HG03460 (cell line): ENCODE data around the gene GAL3ST2.
"Not testable (repeated sequence)": the region's sequence is repeated elsewhere in the genome, so short reads cannot be mapped to it uniquely, and the experiment has no call there.

Experiments
- ATAC-seq: cut with Tn5 transposase; IDR thresholded peaks from one replicate; pipeline ENCODE4 v1.9.1; 2021; ENCODE audit not compliant: unreplicated experiment

The GAL3ST2 gene

DNA sequence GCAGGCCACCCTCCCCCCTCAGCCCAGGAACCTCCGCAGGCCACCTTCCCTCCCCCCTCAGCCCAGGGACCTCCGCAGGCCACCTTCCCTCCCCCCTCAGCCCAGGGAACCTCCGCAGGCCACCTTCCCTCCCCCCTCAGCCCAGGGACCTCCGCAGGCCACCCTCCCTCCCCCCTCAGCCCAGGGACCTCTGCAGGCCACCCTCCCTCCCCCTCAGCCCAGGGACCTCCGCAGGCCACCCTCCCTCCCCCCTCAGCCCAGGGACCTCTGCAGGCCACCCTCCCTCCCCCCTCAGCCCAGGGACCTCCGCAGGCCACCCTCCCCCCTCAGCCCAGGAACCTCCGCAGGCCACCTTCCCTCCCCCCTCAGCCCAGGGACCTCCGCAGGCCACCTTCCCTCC lies 29.6 kb downstream of the GAL3ST2 start:
- ATAC-seq = not testable (repeated sequence)

- no peak for ATAC-seq
These were observed 31.6 kb downstream of the GAL3ST2 start for GRCh38 chr2:241808051-241808720.

GRCh38 chr2:241808721-241809382 lies 32.2 kb downstream of the GAL3ST2 start, which contains the start of gene NEU4:
Gene NEU4, plus strand, starts transcription at chr2:241809193. Its CDS starts 5,292 bp downstream, at chr2:241814485.
- no peak for ATAC-seq

- ATAC-seq = no peak
These were observed 33.0 kb downstream of the GAL3ST2 start for GRCh38 chr2:241809383-241810306.

- no peak for ATAC-seq
These were observed 33.9 kb downstream of the GAL3ST2 start for GRCh38 chr2:241810307-241811200.

DNA sequence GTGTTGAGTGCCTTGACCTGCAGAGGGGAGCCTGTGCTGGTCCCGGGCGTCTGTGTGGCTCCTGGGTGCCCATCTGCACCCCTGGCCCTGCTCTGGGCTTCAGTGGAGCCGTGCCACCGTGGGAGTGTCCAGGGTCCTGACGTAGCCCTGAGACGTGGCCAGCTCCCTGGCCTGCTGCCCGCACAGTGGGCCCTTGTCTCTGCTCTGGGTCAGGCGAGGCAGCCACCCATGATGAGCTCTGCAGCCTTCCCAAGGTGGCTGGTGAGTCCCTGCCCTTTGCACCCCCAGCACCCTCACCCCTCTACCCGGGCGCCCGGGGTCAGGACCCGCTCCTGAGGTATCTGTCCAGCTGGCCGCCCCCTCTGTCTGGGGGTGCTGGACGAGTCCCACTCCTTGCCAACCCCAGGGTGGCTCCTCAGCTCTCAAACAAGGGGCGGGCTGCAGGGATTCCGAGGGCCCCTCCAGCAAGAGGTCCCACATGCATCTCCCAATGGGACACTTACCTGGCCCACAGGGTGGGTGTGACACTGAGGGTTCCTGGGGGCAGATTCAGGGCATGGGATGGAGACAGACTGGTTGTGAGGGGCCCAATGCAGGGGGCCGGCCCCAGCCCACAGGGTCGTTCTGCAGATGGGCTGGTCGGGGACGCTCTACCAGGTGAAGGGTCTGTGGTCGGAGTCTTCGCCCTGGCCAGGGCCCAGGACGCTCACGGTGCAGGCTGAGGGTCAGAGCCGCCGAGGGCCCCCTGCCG lies 34.8 kb downstream of the GAL3ST2 start:
- ATAC-seq = no peak

- ATAC-seq = no peak
These were observed 35.5 kb downstream of the GAL3ST2 start for GRCh38 chr2:241811952-241812729.

- no peak for ATAC-seq
These were observed 36.4 kb downstream of the GAL3ST2 start for GRCh38 chr2:241812730-241813643.

DNA sequence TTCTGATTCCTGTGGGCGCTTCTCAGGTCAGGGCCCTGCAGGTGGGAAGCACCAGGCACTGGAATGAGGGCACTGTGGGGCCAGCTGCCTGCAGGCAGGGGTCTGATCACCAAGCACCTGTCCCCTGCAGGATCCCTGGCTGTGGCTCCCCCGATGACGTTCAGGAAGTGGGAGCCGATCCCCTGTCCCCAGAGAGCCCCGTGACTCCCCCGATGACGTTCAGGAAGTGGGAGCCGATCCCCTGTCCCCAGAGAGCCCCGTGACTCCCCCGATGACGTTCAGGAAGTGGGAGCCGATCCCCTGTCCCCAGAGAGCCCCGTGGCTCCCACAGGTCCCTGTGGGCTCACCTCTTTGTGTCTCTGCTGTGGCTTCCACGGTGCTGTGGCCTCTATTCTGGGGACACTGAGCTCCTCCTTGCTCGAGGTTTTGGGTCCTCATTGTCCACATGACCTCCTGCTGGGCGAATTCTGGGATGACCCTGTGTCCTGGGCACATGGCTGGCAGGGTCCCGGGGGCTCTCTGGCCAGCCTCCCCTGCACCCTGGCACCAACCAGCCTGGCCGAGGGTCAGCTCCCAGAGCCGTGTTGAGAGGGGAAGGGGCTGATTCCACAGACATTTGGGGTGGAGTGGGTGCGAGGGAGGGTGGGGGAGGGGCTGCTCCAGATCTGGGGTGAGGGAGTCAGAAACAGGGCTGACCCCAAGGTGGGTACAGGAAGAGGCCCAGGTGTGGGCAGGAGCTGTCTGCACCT lies 37.2 kb downstream of the GAL3ST2 start:
- ATAC-seq = no peak

- ATAC-seq = no peak
These were observed 37.7 kb downstream of the GAL3ST2 start for GRCh38 chr2:241814393-241814642.

GRCh38 chr2:241814643-241815476 lies 38.2 kb downstream of the GAL3ST2 start:
- no peak for ATAC-seq

DNA sequence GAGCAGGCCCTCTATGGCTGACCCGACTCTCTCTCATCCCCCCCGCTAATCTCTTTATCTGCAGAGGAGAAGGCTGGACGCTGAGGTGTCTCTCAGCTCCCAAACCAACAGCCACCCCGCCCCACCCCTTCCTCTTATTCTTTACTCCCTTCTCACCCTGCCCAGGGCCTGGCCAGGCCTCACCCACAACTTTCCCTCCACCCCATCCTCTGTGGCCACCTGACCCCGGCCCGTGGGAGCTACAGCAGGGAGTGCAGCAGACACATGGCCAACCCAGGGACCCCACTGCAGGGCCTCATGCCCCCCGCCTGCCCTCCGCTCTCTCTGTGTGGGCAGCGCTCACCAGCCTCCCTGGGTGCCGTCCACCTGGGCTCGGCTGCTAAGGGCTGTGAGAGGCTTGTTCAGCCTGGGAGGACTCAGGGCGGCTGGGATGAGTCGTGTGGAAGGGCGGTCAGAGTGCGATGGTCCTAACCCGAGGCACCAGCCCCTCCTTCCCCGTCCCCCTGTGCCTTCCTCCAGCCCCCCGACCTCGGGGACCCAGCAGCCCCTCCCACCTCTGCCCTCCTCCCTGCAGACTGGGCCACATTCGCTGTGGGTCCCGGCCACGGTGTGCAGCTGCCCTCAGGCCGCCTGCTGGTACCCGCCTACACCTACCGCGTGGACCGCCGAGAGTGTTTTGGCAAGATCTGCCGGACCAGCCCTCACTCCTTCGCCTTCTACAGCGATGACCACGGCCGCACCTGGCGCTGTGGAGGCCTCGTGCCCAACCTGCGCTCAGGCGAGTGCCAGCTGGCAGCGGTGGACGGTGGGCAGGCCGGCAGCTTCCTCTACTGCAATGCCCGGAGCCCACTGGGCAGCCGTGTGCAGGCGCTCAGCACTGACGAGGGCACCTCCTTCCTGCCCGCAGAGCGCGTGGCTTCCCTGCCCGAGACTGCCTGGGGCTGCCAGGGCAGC lies 39.1 kb downstream of the GAL3ST2 start:
- ATAC-seq = no peak

DNA sequence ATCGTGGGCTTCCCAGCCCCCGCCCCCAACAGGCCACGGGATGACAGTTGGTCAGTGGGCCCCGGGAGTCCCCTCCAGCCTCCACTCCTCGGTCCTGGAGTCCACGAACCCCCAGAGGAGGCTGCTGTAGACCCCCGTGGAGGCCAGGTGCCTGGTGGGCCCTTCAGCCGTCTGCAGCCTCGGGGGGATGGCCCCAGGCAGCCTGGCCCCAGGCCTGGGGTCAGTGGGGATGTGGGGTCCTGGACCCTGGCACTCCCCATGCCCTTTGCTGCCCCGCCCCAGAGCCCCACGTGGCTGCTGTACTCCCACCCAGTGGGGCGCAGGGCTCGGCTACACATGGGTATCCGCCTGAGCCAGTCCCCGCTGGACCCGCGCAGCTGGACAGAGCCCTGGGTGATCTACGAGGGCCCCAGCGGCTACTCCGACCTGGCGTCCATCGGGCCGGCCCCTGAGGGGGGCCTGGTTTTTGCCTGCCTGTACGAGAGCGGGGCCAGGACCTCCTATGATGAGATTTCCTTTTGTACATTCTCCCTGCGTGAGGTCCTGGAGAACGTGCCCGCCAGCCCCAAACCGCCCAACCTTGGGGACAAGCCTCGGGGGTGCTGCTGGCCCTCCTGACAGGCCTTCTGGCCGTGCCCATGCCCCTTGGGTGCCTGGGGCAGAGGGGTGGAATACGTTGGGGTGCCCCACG lies 40.0 kb downstream of the GAL3ST2 start:
- ATAC-seq = no peak

DNA sequence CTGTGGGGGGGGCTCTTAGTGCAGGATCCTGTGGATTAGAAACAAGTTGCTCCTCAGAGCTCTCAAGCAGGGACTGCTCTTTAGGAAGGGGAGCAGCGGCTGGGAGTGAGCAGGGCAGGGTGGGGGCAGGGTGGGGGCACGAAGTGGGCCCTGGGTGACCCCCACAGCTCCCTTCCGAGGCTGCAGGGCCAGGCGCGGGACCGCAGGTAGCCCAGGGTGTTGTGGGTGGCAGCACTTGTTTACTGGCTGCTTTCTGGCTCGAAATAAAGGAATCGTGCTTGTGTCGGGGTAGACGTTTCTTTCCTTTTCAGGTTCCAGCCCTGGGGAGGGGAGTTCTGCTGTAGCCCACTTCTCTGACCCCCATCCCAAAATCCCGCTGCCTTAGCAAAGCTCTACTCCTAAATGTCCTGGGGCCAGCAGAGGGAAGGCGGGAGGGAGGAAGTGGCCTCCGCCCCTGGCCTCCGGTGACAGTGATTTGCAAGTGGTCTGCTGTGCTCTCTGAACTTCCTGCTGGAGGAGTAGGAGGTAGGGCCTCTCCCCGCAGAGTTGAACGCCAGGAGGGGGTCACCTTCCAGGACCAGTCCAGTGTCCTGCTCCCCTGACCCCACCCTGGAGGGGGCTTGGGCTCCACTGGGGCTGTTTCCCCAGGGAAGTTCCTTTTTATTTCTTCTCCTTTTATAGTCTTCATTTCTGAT lies 40.7 kb downstream of the GAL3ST2 start:
- no peak for ATAC-seq
